ENCODE results near the gene SETD3.

The SETD3 gene

GRCh38 chr14:99503848-99504453, 23.3 kb upstream of the SETD3 start:
- no peak for TF ChIP-seq POU2F2 (IDR thresholded peaks at IDR 0.05; ENCODE audit: low read depth, low read length)
- TF ChIP-seq POLR2A (IDR thresholded peaks at IDR 0.05; ENCODE audit: low read depth, low read length): no peak
- no peak for TF ChIP-seq SPI1 (IDR thresholded peaks at IDR 0.05; ENCODE audit: low read depth, low read length)
- TF ChIP-seq TAF1 (IDR thresholded peaks at IDR 0.05; ENCODE audit: low read depth, low read length): no peak
- TF ChIP-seq POLR2AphosphoS5 (IDR thresholded peaks at IDR 0.05; ENCODE audit: low read depth, low read length): no peak
- TF ChIP-seq PAX5 (IDR thresholded peaks at IDR 0.05; ENCODE audit: insufficient read depth, low read length, severe bottlenecking): no peak
- DNase-seq (ENCODE audit: insufficient read length, low spot score) (no peak), FAIRE-seq (no peak)

GRCh38 chr14:99502989-99503421, 22.3 kb upstream of the SETD3 start:
- FAIRE-seq: no peak
- DNase-seq (ENCODE audit: insufficient read length, low spot score): no peak
- no peak for TF ChIP-seq POLR2A (IDR thresholded peaks at IDR 0.05; ENCODE audit: low read depth, low read length)
- peak; percentile 41; the same call in 1 of the 2 replicates for TF ChIP-seq SPI1 (IDR thresholded peaks at IDR 0.05; ENCODE audit: low read depth, low read length)

GRCh38 chr14:99497894-99498293, 17.2 kb upstream of the SETD3 start:
- TF ChIP-seq PAX5 (IDR thresholded peaks at IDR 0.05; ENCODE audit: insufficient read depth, low read length, severe bottlenecking): no peak
- TF ChIP-seq TAF1 (IDR thresholded peaks at IDR 0.05; ENCODE audit: low read depth, low read length): no peak
- TF ChIP-seq SPI1 (IDR thresholded peaks at IDR 0.05; ENCODE audit: low read depth, low read length): no peak
- TF ChIP-seq POLR2A (IDR thresholded peaks at IDR 0.05; ENCODE audit: low read depth, low read length): no peak
- TF ChIP-seq POLR2AphosphoS5 (IDR thresholded peaks at IDR 0.05; ENCODE audit: low read depth, low read length): no peak
- TF ChIP-seq POU2F2 (IDR thresholded peaks at IDR 0.05; ENCODE audit: low read depth, low read length): no peak
- DNase-seq (ENCODE audit: insufficient read length, low spot score) (no peak), FAIRE-seq (no peak)

GRCh38 chr14:99497341-99497740, 16.7 kb upstream of the SETD3 start:
- no peak for FAIRE-seq
- TF ChIP-seq POLR2A (IDR thresholded peaks at IDR 0.05; ENCODE audit: low read depth, low read length) (no peak), SPI1 (IDR thresholded peaks at IDR 0.05; ENCODE audit: low read depth, low read length) (no peak), PAX5 (IDR thresholded peaks at IDR 0.05; ENCODE audit: insufficient read depth, low read length, severe bottlenecking) (no peak), POU2F2 (IDR thresholded peaks at IDR 0.05; ENCODE audit: low read depth, low read length) (no peak), TAF1 (IDR thresholded peaks at IDR 0.05; ENCODE audit: low read depth, low read length) (no peak), POLR2AphosphoS5 (IDR thresholded peaks at IDR 0.05; ENCODE audit: low read depth, low read length) (no peak)
- DNase-seq (ENCODE audit: insufficient read length, low spot score): no peak

- no peak for FAIRE-seq
- no peak for DNase-seq (ENCODE audit: insufficient read length, low spot score)
- TF ChIP-seq TAF1 (IDR thresholded peaks at IDR 0.05; ENCODE audit: low read depth, low read length): no peak
- no peak for TF ChIP-seq PAX5 (IDR thresholded peaks at IDR 0.05; ENCODE audit: insufficient read depth, low read length, severe bottlenecking)
- no peak for TF ChIP-seq POLR2AphosphoS5 (IDR thresholded peaks at IDR 0.05; ENCODE audit: low read depth, low read length)
- no peak for TF ChIP-seq POLR2A (IDR thresholded peaks at IDR 0.05; ENCODE audit: low read depth, low read length)
- no peak for TF ChIP-seq POU2F2 (IDR thresholded peaks at IDR 0.05; ENCODE audit: low read depth, low read length)
- no peak for TF ChIP-seq SPI1 (IDR thresholded peaks at IDR 0.05; ENCODE audit: low read depth, low read length)
Observed at GRCh38 chr14:99484106-99484505, 3.4 kb upstream of the SETD3 start.

GRCh38 chr14:99481745-99482099, 1.1 kb upstream of the SETD3 start:
- FAIRE-seq (no peak), DNase-seq (ENCODE audit: insufficient read length, low spot score) (no peak)
- TF ChIP-seq POLR2A (IDR thresholded peaks at IDR 0.05; ENCODE audit: low read depth, low read length) (no peak), POU2F2 (IDR thresholded peaks at IDR 0.05; ENCODE audit: low read depth, low read length) (no peak), SPI1 (IDR thresholded peaks at IDR 0.05; ENCODE audit: low read depth, low read length) (no peak), PAX5 (IDR thresholded peaks at IDR 0.05; ENCODE audit: insufficient read depth, low read length, severe bottlenecking) (no peak), POLR2AphosphoS5 (IDR thresholded peaks at IDR 0.05; ENCODE audit: low read depth, low read length) (no peak), TAF1 (IDR thresholded peaks at IDR 0.05; ENCODE audit: low read depth, low read length) (no peak)

- peak; percentile 99 for FAIRE-seq
Observed at GRCh38 chr14:99480917-99481744, 472 bp upstream of the SETD3 start, which contains the start of gene CCNK. Gene CCNK (plus strand): TSS chr14:99481409. CDS start chr14:99492678, 11,269 bp downstream.

GRCh38 chr14:99479160-99479905, 1.3 kb downstream of the SETD3 start:
- DNase-seq (ENCODE audit: insufficient read length, low spot score): no peak
- TF ChIP-seq POLR2A (IDR thresholded peaks at IDR 0.05; ENCODE audit: low read depth, low read length) (no peak), POLR2AphosphoS5 (IDR thresholded peaks at IDR 0.05; ENCODE audit: low read depth, low read length) (no peak), PAX5 (IDR thresholded peaks at IDR 0.05; ENCODE audit: insufficient read depth, low read length, severe bottlenecking) (no peak), POU2F2 (IDR thresholded peaks at IDR 0.05; ENCODE audit: low read depth, low read length) (no peak), TAF1 (IDR thresholded peaks at IDR 0.05; ENCODE audit: low read depth, low read length) (no peak), SPI1 (IDR thresholded peaks at IDR 0.05; ENCODE audit: low read depth, low read length) (no peak)
- no peak for FAIRE-seq

More at GRCh38 chr14:99480917-99481744, 472 bp upstream of the SETD3 start, which contains the start of gene CCNK:
- peak; percentile 93 for DNase-seq (ENCODE audit: insufficient read length, low spot score)
- TF ChIP-seq SPI1 (IDR thresholded peaks at IDR 0.05; ENCODE audit: low read depth, low read length) (0 out of 2 replicates have a peak, but pooled peaks have one; percentile 31), POLR2AphosphoS5 (IDR thresholded peaks at IDR 0.05; ENCODE audit: low read depth, low read length) (peak; percentile 94), POU2F2 (IDR thresholded peaks at IDR 0.05; ENCODE audit: low read depth, low read length) (0 out of 2 replicates have a peak, but pooled peaks have one; percentile 67), TAF1 (IDR thresholded peaks at IDR 0.05; ENCODE audit: low read depth, low read length) (peak; percentile 95), PAX5 (IDR thresholded peaks at IDR 0.05; ENCODE audit: insufficient read depth, low read length, severe bottlenecking) (no peak), POLR2A (IDR thresholded peaks at IDR 0.05; ENCODE audit: low read depth, low read length) (peak; percentile 90)

- TF ChIP-seq POU2F2 (IDR thresholded peaks at IDR 0.05; ENCODE audit: low read depth, low read length) (no peak), POLR2A (IDR thresholded peaks at IDR 0.05; ENCODE audit: low read depth, low read length) (no peak), TAF1 (IDR thresholded peaks at IDR 0.05; ENCODE audit: low read depth, low read length) (no peak), SPI1 (IDR thresholded peaks at IDR 0.05; ENCODE audit: low read depth, low read length) (no peak), POLR2AphosphoS5 (IDR thresholded peaks at IDR 0.05; ENCODE audit: low read depth, low read length) (no peak)
- FAIRE-seq: no peak
- DNase-seq (ENCODE audit: insufficient read length, low spot score): no peak
Observed at GRCh38 chr14:99478128-99478527, 2.5 kb downstream of the SETD3 start.
